Activated CD8-positive, alpha-beta memory T cell treated with anti-CD3 and anti-CD28 coated beads for 36 hours (primary cell): ENCODE results near the gene OSCAR. TPM values are rescaled to one million over a fixed set of nuclear protein-coding genes. Genes with fewer than 3 reads are reported as not detected.

Source experiments
- CTCF ChIA-PET: fragments of 350-600 bp; sonication (Branson Sonifier 250); formaldehyde crosslinking; loops from one replicate; lab custom pipeline; 2021; ENCODE audit warnings: antibody characterized with exemption; lab: Charles Lee
- POLR2A ChIA-PET: fragments of 350-600 bp; sonication (Branson Sonifier 250); formaldehyde crosslinking; loops from one replicate; lab custom pipeline; 2021; ENCODE audit warnings: antibody characterized with exemption; lab: Charles Lee
- total RNA-seq, 2 experiments: library from RNA; stranded (reverse); gene quantifications; one replicate each; pipeline ENCODE4 v1.2.3, GENCODE V29; 2021

The OSCAR gene, protein sequence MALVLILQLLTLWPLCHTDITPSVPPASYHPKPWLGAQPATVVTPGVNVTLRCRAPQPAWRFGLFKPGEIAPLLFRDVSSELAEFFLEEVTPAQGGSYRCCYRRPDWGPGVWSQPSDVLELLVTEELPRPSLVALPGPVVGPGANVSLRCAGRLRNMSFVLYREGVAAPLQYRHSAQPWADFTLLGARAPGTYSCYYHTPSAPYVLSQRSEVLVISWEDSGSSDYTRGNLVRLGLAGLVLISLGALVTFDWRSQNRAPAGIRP
- total RNA-seq, result under 1 TPM; 0.27 to 0.29 TPM

DNA sequence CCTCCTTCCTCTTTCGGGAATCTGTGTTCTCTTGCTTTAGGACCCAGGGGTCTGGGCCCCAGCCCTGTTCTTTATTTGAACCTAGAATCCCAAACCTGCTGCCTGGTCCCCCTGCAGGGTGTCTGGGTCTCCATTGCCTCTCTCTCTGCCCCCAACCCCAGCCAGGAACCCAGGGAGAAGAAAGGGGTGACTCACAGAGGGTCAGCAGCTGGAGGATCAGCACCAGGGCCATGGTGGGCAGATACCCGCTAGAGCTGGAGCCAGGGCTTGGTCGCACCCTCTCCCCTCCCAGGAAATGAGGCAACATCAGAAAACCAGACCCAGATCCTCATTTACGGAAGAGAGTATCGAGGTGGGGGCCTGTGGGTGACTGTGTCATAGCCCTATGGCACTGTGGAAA is at the start of gene OSCAR:
Gene OSCAR (minus strand): TSS at position 243 of the 400 bp plus-strand sequence. CDS start 11 bp downstream, at position 232.
- POLR2A ChIA-PET, result no interaction called here
- CTCF ChIA-PET, result no interaction called here

DNA sequence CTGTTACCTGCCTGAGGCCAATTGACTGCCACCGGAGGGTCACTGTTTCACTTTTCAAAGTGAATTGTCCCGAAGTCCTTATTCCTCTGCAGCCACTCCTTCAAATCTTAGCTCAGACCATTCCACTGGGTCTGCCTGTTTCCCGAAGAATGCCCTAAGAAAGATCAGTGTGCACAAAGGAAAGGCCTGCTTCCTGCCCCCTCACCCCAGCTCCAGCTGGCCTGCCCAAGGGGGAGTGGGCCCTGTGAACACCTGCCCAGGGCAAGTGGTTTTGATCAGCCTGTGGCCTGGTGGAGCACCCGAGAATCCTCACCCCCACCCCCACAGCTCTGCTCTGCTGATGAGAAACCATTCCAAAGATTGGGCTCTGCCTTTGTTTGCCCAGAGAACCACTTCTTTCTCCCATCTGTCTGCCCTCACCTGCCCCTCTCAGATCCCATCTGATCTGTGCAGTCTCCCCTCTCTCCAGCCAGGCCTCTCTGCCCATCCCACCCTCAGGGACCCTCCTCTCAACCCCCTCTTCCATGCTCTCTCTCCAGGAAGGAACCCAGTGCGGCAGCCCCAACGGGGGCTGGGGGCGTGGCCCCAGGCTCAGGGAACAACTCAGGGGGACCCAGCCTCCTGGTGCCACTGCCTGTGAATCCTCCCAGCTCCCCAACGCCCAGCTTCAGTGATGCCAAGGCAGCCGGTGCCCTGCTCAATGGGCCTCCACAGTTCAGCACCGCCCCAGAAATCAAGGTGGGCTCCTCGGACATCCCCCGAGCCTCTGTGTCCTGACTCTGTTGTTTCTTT is 48.6 kb upstream of the OSCAR start:
- ChIA-PET CTCF (no interaction called here), POLR2A (interaction anchor here (1.6 kb wide), 1 partner anchor 11 kb away, joined by 4 read pairs; no protein-coding TSS in a partner anchor)

DNA sequence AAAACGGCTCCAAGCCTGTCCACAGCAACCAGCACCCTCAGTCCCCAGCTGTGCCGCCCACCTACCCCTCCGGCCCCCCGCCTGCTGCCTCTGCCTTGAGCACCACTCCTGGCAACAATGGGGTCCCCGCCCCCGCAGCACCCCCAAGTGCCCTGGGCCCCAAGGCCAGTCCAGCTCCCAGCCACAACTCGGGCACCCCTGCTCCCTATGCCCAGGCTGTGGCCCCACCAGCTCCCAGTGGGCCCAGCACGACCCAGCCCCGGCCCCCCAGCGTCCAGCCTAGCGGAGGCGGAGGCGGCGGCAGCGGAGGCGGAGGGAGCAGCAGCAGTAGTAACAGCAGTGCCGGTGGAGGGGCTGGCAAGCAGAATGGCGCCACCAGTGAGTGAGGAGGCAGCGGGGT is 47.6 kb upstream of the OSCAR start:
- ChIA-PET CTCF (interaction anchor here (0.5 kb wide), 1 partner anchor 428 kb away, joined by 4 read pairs; no protein-coding TSS in a partner anchor), POLR2A (no interaction called here)

DNA sequence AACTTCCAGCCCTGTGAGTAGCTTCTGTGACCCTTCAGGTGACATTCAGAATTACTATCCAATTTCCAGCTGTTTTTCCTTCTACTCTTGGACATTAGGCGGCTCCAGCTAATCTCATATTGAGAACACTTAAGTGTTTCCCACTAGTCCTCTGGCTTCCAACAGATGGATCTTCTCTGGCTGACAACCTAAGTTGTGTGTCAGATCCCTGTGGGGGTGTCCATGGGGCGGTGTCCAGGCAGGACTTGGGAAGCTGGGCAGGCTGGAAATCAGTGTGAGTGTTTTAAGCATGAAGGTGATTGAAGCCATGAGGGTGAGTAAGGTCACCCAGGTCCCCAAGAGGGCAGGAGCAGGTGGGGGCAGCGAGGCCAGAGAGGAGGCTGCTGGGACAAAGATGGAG is 47.1 kb upstream of the OSCAR start:
- POLR2A ChIA-PET, result no interaction called here
- CTCF ChIA-PET, result interaction anchor here (0.5 kb wide), 1 partner anchor 427 kb away, joined by 4 read pairs; no protein-coding TSS in a partner anchor

DNA sequence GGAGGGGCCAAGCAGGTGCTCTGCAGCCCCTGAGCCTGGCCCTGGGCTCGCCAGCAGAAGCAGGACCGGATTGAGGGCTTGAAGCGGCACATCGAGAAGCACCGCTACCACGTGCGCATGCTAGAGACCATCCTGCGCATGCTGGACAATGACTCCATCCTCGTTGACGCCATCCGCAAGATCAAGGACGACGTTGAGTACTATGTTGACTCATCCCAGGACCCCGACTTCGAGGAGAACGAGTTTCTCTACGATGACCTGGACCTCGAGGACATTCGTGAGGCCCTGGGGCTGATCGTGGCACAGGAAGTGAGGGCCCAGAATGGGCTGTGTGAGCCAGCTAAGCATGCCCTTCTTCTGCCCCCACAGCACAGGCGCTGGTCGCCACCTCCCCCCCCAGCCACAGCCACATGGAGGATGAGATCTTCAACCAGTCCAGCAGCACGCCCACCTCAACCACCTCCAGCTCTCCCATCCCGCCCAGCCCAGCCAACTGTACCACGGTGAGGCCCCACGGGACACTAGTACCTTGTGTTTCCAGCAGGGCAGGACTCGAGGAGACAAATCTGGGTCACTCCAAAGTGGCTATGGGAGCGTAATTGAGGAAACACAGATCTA is 45.0 kb upstream of the OSCAR start:
- ChIA-PET POLR2A (no interaction called here), CTCF (no interaction called here)

DNA sequence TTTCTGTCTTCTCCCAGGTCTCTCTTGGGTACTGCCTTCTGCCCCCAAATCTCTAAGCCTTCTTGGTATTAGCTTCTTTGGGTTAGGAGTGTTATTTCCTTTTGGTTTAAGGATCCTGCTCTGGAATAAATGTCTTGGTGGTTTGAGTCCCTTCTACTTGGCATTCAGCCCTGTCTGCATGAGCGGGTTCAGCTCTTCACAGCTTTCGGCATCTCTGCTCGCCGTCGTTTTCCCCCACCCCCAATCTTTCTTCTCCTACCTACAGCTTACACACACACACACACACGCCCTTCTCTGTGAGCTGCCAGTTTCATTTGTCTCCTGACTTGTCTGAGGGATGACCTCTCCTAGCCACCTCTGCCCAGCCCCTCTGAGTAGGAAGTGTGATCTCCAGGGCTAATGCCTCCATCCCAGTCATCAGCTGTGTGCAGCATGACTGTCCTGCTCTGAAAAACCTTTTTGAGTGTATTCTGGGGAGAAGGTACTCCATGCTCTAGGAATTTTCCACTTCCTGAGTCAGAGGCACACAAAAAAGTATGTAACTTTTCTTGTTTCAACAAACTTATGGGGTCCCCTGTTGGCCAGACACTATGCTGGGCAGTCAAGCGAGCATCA is 41.7 kb upstream of the OSCAR start:
- CTCF ChIA-PET, result interaction anchor here (1.0 kb wide), 1 partner anchor 124 kb away, joined by 3 read pairs; no protein-coding TSS in a partner anchor
- POLR2A ChIA-PET, result interaction anchor here (0.6 kb wide), 1 partner anchor 11 kb away, joined by 4 read pairs; no protein-coding TSS in a partner anchor

DNA sequence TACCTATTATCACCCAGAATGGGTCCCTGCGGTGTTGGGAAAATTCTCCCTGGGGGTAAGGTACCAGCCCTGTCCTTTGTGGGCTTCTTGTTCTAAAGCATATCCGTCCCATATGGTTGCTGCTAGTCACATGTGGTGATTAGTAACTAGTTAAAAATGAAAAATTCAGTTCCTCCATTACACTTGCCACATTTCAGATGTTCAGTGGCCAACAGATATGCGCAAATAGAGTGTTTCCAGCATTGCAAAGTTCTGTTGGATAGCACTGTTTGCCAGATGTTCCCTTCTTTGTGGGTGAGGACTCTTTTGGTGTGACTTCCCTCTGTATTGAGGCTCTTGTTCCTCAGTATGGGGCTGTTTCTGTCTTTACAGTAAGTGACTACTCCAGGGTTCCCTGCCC is 40.8 kb upstream of the OSCAR start:
- ChIA-PET CTCF (interaction anchor here (1.0 kb wide), 1 partner anchor 125 kb away, joined by 3 read pairs; no protein-coding TSS in a partner anchor), POLR2A (no interaction called here)

DNA sequence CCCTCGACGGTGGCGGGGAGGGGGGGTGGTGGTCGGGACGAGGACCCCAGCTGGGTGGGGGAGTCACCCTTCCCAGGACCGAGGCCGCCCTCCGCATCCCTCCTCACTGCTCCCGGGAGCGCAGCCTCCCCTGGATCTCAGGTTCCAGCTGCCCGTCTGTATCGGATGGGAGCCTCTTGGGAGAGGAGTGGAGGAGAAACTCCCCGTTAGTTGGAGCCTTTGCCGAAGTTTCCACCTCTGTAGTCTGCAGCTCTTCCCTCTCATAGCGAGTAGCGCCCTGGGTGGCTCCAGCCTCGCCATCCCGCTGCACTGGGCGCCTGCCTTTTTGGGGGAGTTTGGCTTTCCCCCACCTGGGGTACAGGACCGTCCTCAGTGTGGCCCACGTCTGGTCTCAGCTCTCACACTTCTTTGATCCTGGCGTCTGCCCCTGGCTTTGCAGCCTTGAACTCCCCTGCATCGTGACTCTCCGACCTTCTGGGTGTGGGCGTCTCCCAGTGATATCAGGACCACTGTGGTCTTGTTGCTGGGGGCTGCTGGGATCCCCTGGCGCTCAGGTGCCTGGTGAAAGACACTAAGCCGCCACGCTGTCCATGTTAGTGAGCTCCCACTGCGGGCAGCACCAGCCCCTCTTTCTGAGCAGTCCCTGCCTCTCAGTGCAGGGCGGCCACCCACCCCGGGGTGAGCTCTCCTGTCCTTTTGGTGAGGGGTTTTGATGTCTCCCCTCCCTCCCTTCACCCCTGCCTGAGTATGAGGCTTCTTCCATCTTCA is 38.1 kb upstream of the OSCAR start:
- ChIA-PET CTCF (interaction anchor here (0.9 kb wide), 1 partner anchor 127 kb away, joined by 3 read pairs; no protein-coding TSS in a partner anchor), POLR2A (interaction anchor here (0.7 to 3.6 kb wide), 4 partner anchors 11 to 24 kb away, joined by 4 to 15 read pairs (median 4); partner anchors contain the start of genes PRPF31 and TFPT)

DNA sequence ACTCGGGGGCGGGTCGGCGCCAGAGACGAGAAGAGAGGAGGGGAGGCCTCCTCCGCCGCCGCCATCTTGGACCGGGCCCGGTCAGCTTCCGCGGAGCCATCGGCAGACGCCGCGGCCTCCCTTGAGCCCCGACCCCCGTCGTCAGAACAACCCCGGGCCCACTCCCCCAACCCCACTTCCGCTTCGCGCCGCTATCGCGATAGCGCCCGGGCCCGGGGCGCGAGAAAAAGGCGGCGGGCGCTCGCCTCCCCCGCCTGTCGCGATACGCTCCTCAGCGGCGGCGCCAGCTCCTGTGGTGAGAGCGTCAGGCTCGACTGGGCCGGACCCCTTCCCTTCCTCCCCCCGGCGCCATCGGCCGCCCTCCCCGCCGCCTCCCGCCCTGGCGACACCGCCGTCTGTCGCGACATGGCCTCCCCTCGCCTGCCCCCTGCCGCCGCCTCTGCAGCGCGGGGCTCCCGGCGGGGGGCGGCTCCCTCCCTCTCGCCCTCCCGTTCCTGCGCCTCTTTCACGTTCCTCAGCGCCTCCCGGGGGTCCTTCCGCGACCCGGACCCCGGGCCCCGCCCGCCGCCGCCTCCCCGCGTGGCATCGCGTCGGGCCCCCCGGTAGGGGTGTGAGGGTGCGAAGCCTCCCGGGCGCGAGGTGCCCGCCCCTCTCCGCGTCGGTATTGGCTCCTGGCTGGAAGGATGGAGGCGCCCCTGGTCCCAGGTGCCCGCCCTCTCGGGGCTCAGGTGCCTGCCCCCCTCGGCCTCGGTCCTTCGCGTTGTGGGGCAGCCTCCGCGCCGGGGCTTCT is 37.3 kb upstream of the OSCAR start, which contains the start of gene CNOT3:
Gene CNOT3 (plus strand): TSS at position 64 of the 790 bp plus-strand sequence. CDS start 5,217 bp downstream, outside the sequence.
- ChIA-PET CTCF (interaction anchor here (1.2 to 1.4 kb wide), 3 partner anchors 21 to 29 kb away, joined by 3 to 7 read pairs (median 3); partner anchors contain the start of gene LENG1), POLR2A (interaction anchor here (1.0 to 3.6 kb wide), 8 partner anchors 12 to 63 kb away, joined by 3 to 15 read pairs (median 4); partner anchors contain the start of genes LENG1, MBOAT7, NDUFA3 and PRPF31)

DNA sequence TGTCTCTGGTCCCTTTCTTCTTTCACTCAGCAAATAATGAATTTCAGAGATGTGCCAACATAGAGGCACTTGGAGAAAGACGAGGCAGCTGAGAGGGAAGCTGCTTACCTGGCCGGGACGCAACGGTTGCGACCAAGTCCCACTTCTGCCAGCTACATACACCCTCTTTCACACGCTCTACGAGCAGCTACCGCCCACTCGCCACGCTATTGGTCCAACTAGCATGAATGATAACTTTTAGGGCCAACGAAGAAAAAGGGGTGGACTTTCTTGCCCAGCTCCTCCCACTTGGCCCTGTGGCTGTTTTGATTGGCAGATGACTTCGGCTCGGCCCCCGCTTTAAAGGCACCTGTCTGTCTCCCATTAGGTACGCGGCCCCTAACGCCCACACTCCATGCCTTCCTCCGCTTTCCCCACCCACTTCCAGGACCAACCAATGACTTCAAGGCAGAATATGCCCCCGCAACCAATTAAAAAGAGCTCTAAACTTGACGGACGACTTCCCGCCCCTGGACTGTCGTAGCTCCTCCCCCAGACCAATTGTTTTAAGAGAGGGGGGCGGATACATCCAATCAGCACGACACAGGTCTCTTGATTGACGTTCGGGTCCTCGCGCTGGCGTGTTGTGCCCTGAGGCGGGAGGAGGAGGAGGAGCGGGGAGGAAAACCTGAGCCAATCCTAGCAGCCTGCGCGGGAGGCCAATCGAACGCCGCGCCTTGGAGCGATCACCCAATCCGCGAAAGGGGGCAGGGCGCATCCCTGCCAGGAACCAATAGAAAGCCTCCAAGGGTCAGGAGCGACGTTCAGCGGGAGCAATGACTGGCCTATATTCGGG is 36.5 kb upstream of the OSCAR start:
- CTCF ChIA-PET, result interaction anchor here (1.0 to 1.4 kb wide), 4 partner anchors 22 to 42 kb away, joined by 3 to 7 read pairs (median 3); partner anchors contain the start of gene LENG1
- POLR2A ChIA-PET, result interaction anchor here (0.9 to 3.6 kb wide), 8 partner anchors 14 to 64 kb away, joined by 3 to 15 read pairs (median 5); partner anchors contain the start of genes LENG1, MBOAT7, NDUFA3 and PRPF31

DNA sequence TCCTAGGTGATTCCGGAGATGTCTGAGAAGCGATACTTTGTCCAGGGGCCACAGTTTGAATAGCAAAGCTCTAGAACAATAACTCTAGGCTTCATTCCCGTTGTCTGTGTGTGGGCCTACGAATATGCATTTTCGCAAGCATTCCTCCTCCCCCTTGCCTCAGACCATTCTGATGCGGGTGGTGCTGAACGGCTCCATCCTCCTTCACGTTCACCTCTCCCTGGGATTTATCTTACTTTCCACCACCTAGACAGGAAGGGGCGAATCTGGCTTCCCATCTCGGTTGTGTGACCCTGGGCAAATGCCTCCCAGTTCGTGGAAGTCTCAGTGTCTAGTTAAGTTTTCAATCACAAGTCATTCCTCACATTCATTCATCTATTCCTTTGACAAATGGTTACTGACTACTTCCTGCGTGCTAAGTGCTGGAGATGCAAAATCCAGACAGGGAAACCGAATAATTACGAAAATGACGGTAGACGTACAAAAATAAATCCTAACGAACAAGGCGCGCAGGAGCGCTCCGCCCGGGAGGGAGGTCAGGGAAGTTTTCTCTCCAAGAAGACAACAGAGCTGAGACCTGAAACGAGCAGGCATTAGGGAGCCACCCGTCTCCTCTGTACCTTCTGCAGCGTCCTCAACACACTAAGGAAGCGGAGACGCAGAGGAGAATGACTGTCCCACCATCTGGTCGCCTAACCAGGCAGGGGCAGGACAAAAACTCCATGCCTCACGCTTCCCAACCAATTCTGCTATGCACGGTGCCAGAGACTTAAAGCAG is 35.7 kb upstream of the OSCAR start:
- CTCF ChIA-PET, result interaction anchor here (0.5 to 1.4 kb wide), 4 partner anchors 23 to 261 kb away, joined by 3 to 7 read pairs (median 4); partner anchors contain the start of gene LENG1
- POLR2A ChIA-PET, result interaction anchor here (0.9 to 3.6 kb wide), 6 partner anchors 14 to 55 kb away, joined by 3 to 15 read pairs (median 5); partner anchors contain the start of genes MBOAT7, NDUFA3, PRPF31 and TFPT

DNA sequence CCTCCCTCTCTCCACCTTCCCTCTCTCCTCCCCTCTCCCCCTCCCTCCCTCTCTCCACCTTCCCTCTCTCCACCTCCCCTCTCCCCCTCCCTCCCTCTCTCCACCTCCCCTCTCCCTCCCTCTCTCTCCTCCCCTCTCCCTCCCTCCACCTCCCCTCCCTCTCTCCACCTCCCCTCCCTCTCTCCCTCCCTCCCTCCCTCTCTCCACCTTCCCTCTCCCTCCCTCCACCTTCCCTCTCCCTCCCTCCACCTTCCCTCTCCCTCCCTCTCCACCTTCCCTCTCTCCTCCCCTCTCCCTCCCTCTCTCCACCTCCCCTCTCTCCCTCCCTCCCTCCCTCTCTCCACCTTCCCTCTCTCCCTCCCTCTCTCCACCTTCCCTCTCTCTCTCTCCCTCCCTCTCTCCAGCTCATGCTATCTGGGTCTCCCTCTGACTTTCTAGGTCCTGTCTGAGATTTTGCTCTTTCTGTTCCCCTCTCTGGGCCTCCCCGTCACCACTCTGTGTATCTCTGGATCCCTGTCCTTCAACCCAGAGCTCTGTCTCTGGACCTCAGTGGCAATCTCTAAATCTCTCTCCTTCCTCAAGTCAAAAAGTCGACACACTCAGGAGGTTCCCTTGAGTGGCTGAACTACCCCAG is 33.5 kb upstream of the OSCAR start:
- ChIA-PET POLR2A (no interaction called here), CTCF (no interaction called here)

DNA sequence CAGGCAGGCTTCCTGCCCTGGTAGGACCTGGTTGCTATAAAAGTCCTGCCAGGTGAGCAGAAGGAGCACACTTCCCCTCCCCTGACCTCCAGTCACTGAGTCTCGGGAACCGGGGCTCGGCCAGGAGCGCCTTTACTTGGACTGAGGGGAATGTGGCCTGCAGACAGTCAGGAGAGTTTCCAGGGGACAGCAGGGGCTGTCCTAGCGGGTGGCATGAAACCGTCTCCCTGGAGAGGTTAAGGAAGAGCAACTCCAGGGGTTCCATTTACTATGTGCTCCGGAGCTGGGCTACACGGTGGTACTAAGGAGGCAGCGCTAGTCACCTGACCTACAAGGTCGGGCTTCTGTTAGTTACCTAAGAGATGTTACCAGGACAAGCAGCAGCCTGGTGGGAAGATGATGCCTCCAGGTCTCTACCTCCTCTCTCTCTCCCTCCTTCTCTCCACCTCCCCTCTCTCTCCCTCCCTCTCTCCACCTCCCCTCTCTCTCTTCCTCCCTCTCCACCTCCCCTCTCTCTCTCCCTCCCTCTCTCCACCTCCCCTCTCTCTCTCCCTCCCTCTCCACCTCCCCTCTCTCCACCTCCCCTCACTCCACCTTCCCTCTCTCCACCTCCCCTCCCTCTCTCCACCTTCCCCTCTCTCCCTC is 32.8 kb upstream of the OSCAR start:
- ChIA-PET POLR2A (no interaction called here), CTCF (no interaction called here)

DNA sequence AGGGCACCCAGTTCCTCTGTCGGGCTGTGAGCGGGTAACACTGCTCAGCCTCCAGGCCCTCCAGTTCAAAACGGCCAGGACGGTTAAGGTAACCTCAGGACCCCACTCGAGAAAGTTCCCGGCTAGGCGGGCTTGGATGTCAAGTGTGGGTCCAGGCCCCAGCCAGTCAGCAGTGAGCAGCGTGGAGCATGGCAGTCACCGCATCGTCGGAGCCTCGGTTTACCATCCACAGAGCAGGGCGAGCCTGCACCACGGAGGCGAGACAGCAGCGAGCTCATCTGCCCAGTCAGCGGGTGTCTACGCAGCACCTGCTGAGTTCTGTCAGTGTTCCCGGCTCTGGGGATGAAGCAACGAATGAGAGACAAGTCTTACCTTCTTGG is 29.0 kb upstream of the OSCAR start:
- ChIA-PET POLR2A (no interaction called here), CTCF (no interaction called here)
